Activated CD4-positive, CD25-positive, alpha-beta regulatory T cell (primary cell): ENCODE results near the gene C1orf52.
A peak's percentile ranks its signal among the peaks of the same experiment; 100 is the strongest.

ENCODE experiments used
- DNase-seq, 4 experiments: peaks; one replicate each; lab custom pipeline; 2025; lab: John Stamatoyannopoulos, UW

C1orf52 gene

DNA sequence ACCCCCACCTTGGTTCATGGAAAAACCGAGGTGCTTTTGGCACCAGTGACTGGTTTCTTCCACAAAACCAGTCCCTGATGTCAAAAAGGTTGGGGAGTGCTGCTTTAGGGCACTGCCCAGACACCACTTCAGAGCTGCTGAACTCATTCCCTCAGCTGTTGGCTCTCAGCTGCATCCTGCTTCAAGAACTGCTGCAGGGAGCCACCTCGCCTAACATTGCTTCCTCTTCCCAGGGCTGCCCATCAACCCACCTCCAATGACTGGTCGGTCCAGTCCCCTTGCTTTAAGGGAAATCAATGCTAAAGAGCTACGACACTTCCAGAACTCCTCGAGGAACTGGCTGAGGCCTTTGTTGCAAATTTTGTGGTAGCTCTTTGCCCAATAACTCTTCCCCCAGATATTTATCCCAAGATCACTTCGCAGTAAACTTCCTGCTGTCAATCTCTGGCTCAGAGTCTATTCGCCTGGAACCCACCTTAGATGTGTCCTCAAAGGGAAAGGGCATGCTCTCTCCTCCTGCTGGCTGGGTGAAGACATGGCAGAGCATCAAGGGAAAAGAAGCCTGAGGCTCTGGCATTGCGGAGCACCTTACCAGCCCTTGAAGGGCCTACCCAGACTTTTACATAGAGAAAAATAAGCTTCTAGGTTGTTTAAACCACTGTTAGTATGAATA is 29.0 kb downstream of the C1orf52 start:
- no peak for DNase-seq

DNA sequence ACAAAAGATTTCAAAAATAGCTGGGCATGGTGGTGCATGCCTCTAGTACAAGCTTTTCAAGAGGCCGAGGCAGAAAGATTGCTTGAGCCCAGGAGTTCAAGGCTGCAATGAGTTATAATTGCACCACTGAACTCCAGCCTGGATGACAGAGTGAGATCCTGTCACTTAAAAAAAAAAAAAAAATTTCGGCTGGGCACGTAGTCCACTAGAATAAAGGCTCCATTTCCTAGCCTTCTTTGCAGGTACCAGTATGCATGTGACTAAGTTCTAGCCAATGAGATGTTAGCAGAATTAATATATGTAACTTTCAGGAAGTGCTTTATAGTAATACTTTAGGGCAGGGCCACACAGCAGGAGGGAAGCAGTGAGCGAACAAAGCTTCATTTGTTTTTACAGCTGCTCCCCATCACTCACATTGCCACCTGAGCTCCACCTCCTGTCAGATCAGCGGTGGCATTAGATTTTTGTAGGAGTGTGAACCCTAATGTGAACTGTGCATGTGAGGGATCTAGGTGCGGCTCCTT is 29.8 kb downstream of the C1orf52 start:
- DNase-seq = no peak

GRCh38 chr1:85228972-85229371 is 30.5 kb downstream of the C1orf52 start:
- no peak for DNase-seq

GRCh38 chr1:85225624-85226380 is 33.7 kb downstream of the C1orf52 start:
- no peak for DNase-seq

GRCh38 chr1:85224734-85225623 is 34.5 kb downstream of the C1orf52 start:
- DNase-seq = no peak

- DNase-seq = no peak
These were observed 35.2 kb downstream of the C1orf52 start for GRCh38 chr1:85224295-85224694.

GRCh38 chr1:85223334-85223733 is 36.1 kb downstream of the C1orf52 start:
- DNase-seq = no peak

DNA sequence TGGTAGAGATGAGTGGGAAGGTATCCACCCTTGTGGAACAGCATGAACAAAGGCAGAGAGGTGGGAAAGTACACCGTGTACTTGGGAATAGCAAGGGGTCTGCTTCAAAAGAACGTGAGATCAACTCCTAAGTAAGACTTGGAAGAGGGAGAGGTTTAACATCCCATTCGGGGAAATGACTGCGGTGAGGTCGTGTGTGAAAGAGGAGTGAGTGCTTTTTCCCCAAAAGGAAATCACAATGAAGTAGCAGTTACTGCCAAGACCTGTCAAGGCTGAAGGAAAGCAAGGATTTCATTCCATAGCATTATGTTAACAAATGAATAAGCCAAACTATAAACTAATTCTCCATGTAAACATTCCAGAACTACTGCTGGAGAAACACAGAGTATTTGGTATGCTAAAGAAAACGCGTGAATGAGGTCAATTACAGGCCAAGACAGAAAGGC is 38.7 kb downstream of the C1orf52 start:
- no peak for DNase-seq

DNA sequence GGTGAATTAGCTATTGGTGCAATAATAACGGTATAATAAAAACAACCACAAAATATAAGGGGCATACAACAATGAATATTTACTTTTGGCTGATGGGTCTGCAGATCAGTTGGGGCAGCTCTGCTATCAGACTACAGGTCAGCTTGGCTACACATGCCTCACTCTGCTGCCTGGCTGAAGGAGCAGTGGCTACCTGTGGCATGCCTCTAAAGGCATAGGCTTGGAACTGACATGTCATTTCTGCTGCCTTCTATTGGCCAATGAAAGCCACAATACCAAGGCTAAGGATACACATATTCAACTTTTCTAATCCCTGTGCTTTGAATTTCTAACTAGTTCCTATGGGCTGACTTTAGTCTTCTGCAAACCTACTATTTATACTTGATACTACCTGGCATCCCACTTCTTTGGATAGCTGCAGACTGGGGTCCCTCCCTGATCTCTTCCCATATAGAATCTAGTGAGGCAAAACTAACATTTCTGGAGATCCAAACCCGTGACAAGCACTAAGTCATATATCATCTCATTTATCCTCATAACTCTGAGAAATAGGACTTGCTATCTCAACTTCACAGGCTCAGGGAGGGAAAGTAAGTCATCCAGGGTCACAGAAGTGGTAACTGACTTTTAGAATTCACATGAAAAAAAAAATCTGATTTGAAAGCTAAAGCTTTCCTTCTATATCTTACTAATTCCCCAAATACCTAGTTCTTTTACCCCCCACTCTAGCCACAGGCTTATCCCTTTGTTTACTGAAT is 39.4 kb downstream of the C1orf52 start:
- no peak for DNase-seq

DNA sequence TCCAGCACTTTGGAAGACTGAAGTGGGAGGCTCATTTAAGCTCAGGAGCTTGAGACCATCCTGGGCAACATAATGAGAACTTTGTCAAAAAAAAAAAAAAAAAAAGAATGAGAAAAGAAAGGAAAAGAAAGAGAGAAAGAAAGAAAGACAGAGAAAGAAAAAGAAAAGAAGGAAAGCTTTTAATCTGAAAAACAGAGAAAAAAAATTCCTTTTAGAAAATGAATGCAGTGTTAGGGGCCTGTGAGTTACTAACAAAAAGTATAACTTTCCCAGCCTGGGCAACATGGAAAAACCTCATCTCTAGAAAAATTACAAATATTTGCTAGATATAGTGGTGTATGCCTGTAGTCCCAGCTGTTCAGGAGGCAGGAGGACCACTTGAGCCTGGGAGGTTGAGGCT is 42.8 kb downstream of the C1orf52 start:
- DNase-seq = no peak

DNA sequence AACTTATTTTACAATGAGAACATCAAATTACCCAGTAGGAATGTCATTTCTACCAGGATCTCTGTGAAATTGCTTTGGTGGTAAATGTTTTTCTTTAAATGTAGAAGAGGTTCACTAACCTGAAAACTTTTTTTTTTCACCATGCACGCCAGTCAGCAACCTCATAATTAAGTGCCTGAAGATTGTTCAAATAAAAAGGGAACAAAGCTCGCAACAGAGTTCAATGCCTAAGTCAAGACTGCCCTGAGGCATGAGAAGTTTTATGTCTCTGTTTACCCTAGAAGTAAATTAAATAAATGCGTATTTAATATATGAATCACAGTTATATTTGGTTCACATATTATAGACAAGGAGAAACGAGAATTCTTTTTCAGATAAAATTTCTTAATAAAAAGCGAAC is 44.8 kb downstream of the C1orf52 start:
- no peak for DNase-seq

DNA sequence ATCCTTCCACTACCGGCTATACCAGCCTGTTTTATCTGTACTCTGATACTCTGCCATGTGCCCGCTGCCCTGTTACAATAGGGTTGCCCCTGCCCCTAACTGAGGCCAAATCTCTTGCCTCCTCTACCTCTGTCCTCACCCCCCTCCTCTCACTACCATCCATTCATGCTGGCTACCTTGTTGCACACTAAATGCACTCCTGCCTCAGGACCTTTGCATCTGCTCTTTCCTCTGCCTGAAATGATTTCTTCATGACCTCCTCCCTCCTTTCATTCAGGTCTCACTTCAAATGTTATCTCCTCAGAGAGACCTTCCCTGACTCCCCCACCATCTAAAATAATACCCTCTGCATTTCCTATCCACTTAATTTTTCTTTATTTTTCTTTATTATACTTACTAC is 51.0 kb downstream of the C1orf52 start:
- no peak for DNase-seq

GRCh38 chr1:85203573-85204171 is 55.8 kb downstream of the C1orf52 start:
- DNase-seq = no peak

GRCh38 chr1:85202864-85203255 is 56.6 kb downstream of the C1orf52 start:
- DNase-seq = no peak

DNA sequence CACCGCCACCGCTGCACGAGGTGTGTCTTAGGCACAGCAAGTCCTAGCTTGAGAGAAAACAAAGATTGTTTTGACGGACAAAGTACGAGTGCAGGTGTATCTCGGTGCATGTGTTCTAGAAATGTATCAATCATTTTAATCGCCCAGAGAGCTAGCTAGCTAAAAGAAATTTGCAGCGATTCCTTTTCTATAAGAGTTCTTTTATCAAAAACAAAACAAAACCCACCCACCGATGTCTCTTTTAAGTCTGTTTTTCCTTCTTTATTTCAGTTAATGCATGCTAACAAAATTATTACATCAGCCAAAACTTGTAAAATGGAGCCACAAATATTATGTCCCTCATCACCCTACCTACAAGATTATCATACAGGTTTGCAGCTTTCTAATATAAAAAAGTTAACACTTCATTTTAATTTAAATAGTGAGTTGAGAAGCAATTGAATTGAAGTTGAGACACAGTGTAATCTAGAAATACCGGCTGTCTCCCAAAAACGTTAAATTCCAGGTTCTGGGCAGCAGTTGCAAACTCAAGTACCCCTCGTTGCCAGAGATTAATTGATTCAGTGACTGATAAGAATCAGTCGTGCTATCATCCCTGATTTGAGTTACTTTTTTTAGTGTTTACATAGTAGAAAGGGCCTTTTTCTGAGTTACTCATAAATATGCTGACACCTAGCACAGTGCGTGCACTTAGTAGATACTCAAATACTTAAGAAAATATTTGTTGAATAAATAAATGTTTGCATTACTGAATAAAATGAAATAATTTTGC is 57.2 kb downstream of the C1orf52 start:
- DNase-seq = no peak

DNA sequence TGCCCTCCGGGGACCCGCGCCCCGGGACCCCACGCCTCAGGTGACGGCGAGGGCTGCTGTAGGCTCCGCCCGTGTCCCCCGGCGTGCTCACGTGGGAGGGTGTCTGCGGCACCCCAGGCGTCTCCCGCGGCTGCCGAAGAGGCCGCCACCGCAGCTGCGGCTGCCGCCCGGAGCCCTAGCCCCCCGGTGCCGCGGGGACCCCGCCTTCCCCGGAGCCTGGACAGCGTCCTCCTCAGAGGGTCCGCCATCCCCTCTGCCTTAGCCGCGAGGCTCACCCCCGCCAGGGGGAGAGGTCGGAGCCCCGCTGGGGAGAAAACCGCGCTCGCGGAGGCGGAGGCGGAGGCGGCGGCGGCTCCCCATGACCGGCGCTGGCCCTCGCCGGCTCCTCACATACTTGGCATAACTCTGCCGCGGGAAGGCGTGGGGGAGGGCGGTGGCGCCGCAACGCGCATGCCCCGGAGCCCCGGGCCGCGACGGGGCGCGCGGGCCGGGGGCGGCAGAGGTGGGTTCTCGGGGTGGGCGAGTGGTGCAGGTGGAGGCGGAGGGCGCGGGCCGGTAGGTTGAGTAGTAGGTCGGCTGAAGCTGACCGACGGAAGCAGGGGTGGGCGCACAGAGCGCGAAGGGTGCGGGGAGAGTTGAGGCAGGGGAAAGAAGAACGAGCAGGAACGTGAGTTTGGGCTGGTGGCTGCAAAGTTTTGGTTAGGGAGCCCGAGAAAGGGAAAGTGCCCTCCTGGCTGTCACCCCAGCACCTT is 57.9 kb downstream of the C1orf52 start:
- DNase-seq = peak; percentile 11 to 65 (median 34)

- peak; percentile 20 to 69 (median 52) for DNase-seq
These were observed 58.8 kb downstream of the C1orf52 start, which contains the start of gene SYDE2 for GRCh38 chr1:85200463-85201339. SYDE2 (minus strand) TSS chr1:85201016; CDS start chr1:85200996, 20 bp downstream.
